HepG2 (cell line): Measurements from ENCODE around the gene OPN1LW. TPM values are rescaled to one million over a fixed set of nuclear protein-coding genes. Genes with fewer than 3 reads are reported as not detected.

Experiments
- ATAC-seq: fragments of 200-7000 bp; cut with Tn5 transposase; 3 replicates; pipeline ENCODE4 v1.9.1; 2020; ENCODE audit warnings: mild to moderate bottlenecking, moderate library complexity
- BruUV-seq: library from RNA; stranded (reverse); fragments of 400-500 nt; replicated peaks from 2 replicates; lab custom pipeline; 2021; lab: Mats Ljungman, UMichigan
- CTCF ChIA-PET: fragments of 300-600 bp; formaldehyde crosslinking; extraction: SDS; loops from one replicate; lab custom pipeline; 2021; ENCODE audit warnings: low total read pairs, inconsistent platforms, low intra/inter-chr PET ratio; lab: Yijun Ruan, JAX
- POLR2A ChIA-PET: fragments of 350-600 bp; sonication (Branson Sonifier 250); formaldehyde crosslinking; loops from one replicate; lab custom pipeline; 2020; ENCODE audit warnings: antibody characterized with exemption, inconsistent platforms; lab: Yijun Ruan, JAX
- DNase-seq: peaks from one replicate; pipeline ENCODE4 v3.0.0-alpha.2; 2015; ENCODE audit warnings: low spot score
- FAIRE-seq: peaks from 3 replicates; lab custom pipeline; 2011; peaks lifted over from hg19 to GRCh38; lab: Jason Lieb, UNC
- H2AFZ ChIP-seq: one replicate; pipeline ENCODE4 v1.6.1; 2011; ENCODE audit warnings: low read length, inconsistent platforms
- H3K27ac ChIP-seq: fragments of 300-600 bp; 3 replicates; pipeline ENCODE4 v1.8.0; 2011; ENCODE audit warnings: mixed run types, mild to moderate bottlenecking, mixed read lengths, low read length, inconsistent platforms; ENCODE audit not compliant: insufficient read depth; ENCODE audit errors: extremely low read length
- H3K27me3 ChIP-seq, 2 experiments: fragments of 200-600 bp in 1 of 2; 2 replicates in 1 of 2; 3 replicates in 1 of 2; pipeline versions ENCODE4 v1.6.0 to v1.8.0; 2011; ENCODE audit warnings: low read length in 2 of 2, mild to moderate bottlenecking in 2 of 2, moderate library complexity in 2 of 2, inconsistent platforms in 1 of 2; ENCODE audit not compliant: insufficient read depth in 2 of 2, control insufficient read depth in 1 of 2
- H3K36me3 ChIP-seq, 2 experiments: fragments of 200-600 bp in 1 of 2; replicated peaks in 1 of 2; 2 replicates in 1 of 2; 3 replicates in 1 of 2; pipeline versions ENCODE4 v1.5.1 to v1.8.0; 2011; ENCODE audit warnings: low read length in 2 of 2, inconsistent platforms in 1 of 2; ENCODE audit not compliant: insufficient read depth in 2 of 2, control insufficient read depth in 1 of 2
- H3K4me1 ChIP-seq: 2 replicates; pipeline ENCODE4 v1.5.1; 2012; ENCODE audit warnings: low read length, inconsistent platforms; ENCODE audit not compliant: insufficient read depth
- H3K4me2 ChIP-seq: 2 replicates; pipeline ENCODE4 v1.6.0; 2011; ENCODE audit warnings: low read depth, low read length, inconsistent platforms
- H3K4me3 ChIP-seq, 3 experiments: fragments of 200-600 bp in 1 of 3; sonication (generic), shearing (Covaris generic) in 1 of 3; replicated peaks in 1 of 3; 2 replicates each; pipeline ENCODE4 v1.5.1; 2011 to 2016; ENCODE audit warnings: low read length in 3 of 3, inconsistent platforms in 2 of 3, low read depth in 2 of 3, mild to moderate bottlenecking in 2 of 3, control low read depth in 1 of 3, mixed read lengths in 1 of 3; ENCODE audit not compliant: insufficient read depth in 1 of 3
- H3K79me2 ChIP-seq: one replicate; pipeline ENCODE4 v1.6.1; 2011; ENCODE audit warnings: low read length, inconsistent platforms; ENCODE audit not compliant: insufficient read depth
- H3K9ac ChIP-seq: 2 replicates; pipeline ENCODE4 v1.6.0; 2011; ENCODE audit warnings: mild to moderate bottlenecking, low read depth, low read length, inconsistent platforms; ENCODE audit not compliant: insufficient read depth
- H3K9me3 ChIP-seq: 2 replicates; pipeline ENCODE4 v1.5.1; 2012; ENCODE audit warnings: mild to moderate bottlenecking, low read length
- H4K20me1 ChIP-seq: 2 replicates; pipeline ENCODE4 v1.6.0; 2011; ENCODE audit warnings: inconsistent platforms, mild to moderate bottlenecking, low read length, moderate library complexity; ENCODE audit not compliant: insufficient read depth
- KAT2B ChIP-seq: fragments of 150-350 bp; IDR thresholded peaks from 2 replicates; pipeline ENCODE4 v1.6.1; 2014; ENCODE audit warnings: low read depth, low read length, borderline replicate concordance
- MAFG ChIP-seq: sonication (generic); formaldehyde crosslinking; IDR thresholded peaks from 2 replicates; pipeline ENCODE4 v1.5.1; 2020; ENCODE audit warnings: mild to moderate bottlenecking, missing genetic modification reagents
- MAX ChIP-seq: IDR thresholded peaks from 2 replicates; pipeline ENCODE4 v1.6.1; 2012; ENCODE audit warnings: inconsistent platforms
- MLLT10 ChIP-seq: sonication (generic); formaldehyde crosslinking; IDR thresholded peaks from 2 replicates; pipeline ENCODE4 v1.4.0; 2020; ENCODE audit warnings: missing genetic modification reagents
- TEF ChIP-seq: sonication (generic); formaldehyde crosslinking; IDR thresholded peaks from 2 replicates; pipeline ENCODE4 v1.5.0; 2020; ENCODE audit warnings: missing genetic modification reagents
- ZNF460 ChIP-seq: sonication (generic); formaldehyde crosslinking; IDR thresholded peaks from 2 replicates; pipeline ENCODE4 v1.5.1; 2020; ENCODE audit warnings: missing genetic modification reagents, mild to moderate bottlenecking, borderline replicate concordance
- ZNF615 ChIP-seq: sonication (generic); formaldehyde crosslinking; IDR thresholded peaks from 2 replicates; pipeline ENCODE4 v1.5.0; 2020; ENCODE audit warnings: mild to moderate bottlenecking, missing genetic modification reagents, borderline replicate concordance
- ZNF687 ChIP-seq: sonication (generic); formaldehyde crosslinking; IDR thresholded peaks from 2 replicates; pipeline ENCODE4 v1.5.1; 2020; ENCODE audit warnings: mild to moderate bottlenecking, missing genetic modification reagents, moderate library complexity
- ZSCAN29 ChIP-seq: sonication (generic); formaldehyde crosslinking; conservative IDR thresholded peaks from 2 replicates; pipeline ENCODE4 v1.4.0; 2020; ENCODE audit warnings: mild to moderate bottlenecking, missing genetic modification reagents
- WGBS: methylation state at CpG from one replicate; pipeline ENCODE4 v1.1.6; 2017; ENCODE audit warnings: low lambda C conversion rate; 5-methylcytosine and 5-hydroxymethylcytosine counted together
- in situ Hi-C: cut with HindIII; loops from 2 replicates; pipeline ENCODE4 v1.10.0; 2017; ENCODE audit warnings: low pct_unique_long_range_greater_than_20kb; ENCODE audit not compliant: extremely low pct_ligation_motif_present
- intact Hi-C: fragments of 100-400 bp; cut with micrococcal nuclease; formaldehyde crosslinking; loops from one replicate; pipeline ENCODE4 v1.10.0; 2022; ENCODE audit not compliant: unreplicated experiment
- polyA plus RNA-seq, 8 experiments: library from polyadenylated mRNA; depleted of rRNA in 3 of 8; stranded (reverse) in 7 of 8; unstranded in 1 of 8; fragments of >200 nt; fragmentation: Illumina TruSeq in 4 of 8; extraction: Trizol in 4 of 8; gene quantifications; 2 replicates each; pipeline versions ENCODE4 v1.2.1 to v1.2.3, GENCODE V29; 2011 to 2016; ENCODE audit warnings: low read depth in 4 of 8, missing spikeins in 1 of 8, mixed read lengths in 1 of 8; ENCODE audit not compliant: insufficient read depth in 1 of 8
- total RNA-seq, 5 experiments: library from RNA; depleted of rRNA; stranded (reverse); fragments of >200 nt; fragmentation: Illumina TruSeq; extraction: Trizol; gene quantifications; 2 replicates each; pipeline ENCODE4 v1.2.3, GENCODE V29; 2016; ENCODE audit warnings: low read depth in 1 of 5

The OPN1LW gene
- total and polyA plus RNA-seq, 2 of the 13 experiments (the other 11 are each of a cell fraction or from before 2014, with no cell fraction given) = not detected

GRCh38 chrX:154094833-154095232, 49.2 kb upstream of the OPN1LW start (continued):
- TF ChIP-seq MAFG = no peak
- no peak for TF ChIP-seq MAX
- no peak for TF ChIP-seq ZSCAN29 (CRISPR knock-in tag)
- no peak for TF ChIP-seq MLLT10 (CRISPR knock-in tag)
- no peak for TF ChIP-seq KAT2B

- DNase-seq (peak; percentile 12), FAIRE-seq (peak; percentile 15), ATAC-seq (peak; percentile 53)
- TF ChIP-seq ZNF615 (no peak), ZNF687 (peak; percentile 51), ZNF460 (no peak), TEF (CRISPR knock-in tag) (0 out of 2 replicates have a peak, but pooled peaks have one; percentile 25)
- BruUV-seq = TSS peak; percentile 54
- CTCF ChIA-PET = no interaction called here
- Histone ChIP-seq H3K27me3 (no peaks in the 10 kb centered on the region), H3K4me2 (peak overlapping the region; percentile 74), H3K9me3 (no peaks in the 10 kb centered on the region), H3K79me2 (peaks cover 52% of the 10 kb centered on the region), H2AFZ (no peak overlapping the region), H4K20me1 (peaks cover 28% of the 10 kb centered on the region), H3K27ac (peak overlapping the region; percentile 40), H3K4me1 (peaks cover 46% of the 10 kb centered on the region), H3K4me3 (peak overlapping the region; percentile 74 to 79 (median 76)), H3K9ac (peak overlapping the region; percentile 68), H3K36me3 (peaks cover 0 to 4% of the 10 kb centered on the region in 2 experiments; a peak in 2 of 5 replicates)
- intact Hi-C loops (no loop called here), in situ Hi-C loops (no loop called here)
- WGBS = 13% methylated on average over 1 of the region's 31 CpGs
- POLR2A ChIA-PET = interaction anchor here (0.6 to 0.9 kb wide), 2 partner anchors 56 to 83 kb away, joined by 3 to 4 read pairs; no protein-coding TSS in a partner anchor
Measured at GRCh38 chrX:154096140-154097002, 47.7 kb upstream of the OPN1LW start.
